Measurements from ENCODE around the gene SCAMP2. TPM values are rescaled to one million over a fixed set of nuclear protein-coding genes. Genes with fewer than 3 reads are reported as not detected.

Gene SCAMP2
- total RNA-seq, 1 experiment from 2014 or later = 94.4 TPM

DNA sequence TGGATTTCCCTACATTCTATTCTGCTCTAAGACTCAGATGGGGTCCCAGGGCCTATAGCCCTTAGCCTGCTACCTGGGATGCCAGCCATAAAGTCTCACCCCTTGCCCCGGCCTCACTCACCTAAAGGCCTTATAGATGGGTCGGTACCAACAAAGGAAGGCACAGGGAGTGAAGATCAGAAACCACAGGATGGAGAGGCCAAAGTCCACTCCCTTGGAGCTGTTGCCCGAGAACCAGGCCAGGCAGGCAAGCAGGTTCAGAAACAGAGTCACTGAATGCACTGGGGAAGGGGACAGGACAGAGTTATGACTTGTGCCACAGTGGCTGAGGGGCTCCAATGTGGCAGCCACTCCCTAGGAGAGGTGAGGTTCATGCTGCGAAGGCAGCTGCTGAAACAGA, 22.8 kb downstream of the SCAMP2 start:
- Histone ChIP-seq H3K36me3 (ENCODE audit: insufficient read depth, low read length, poor library complexity, severe bottlenecking) (peaks cover 44% of the 10 kb centered on the region), H3K4me1 (ENCODE audit: insufficient read depth, low read length, poor library complexity, severe bottlenecking) (no peaks in the 10 kb centered on the region), H3K27me3 (replicated peaks; ENCODE audit: insufficient read depth, low read depth, low read length, poor library complexity) (no peaks in the 10 kb centered on the region), H3K9me3 (ENCODE audit: low read depth, low read length, poor library complexity, severe bottlenecking) (no peaks in the 10 kb centered on the region), H3K27ac (ENCODE audit: low read depth, low read length, poor library complexity, severe bottlenecking) (no peak overlapping the region), H3K4me3 (ENCODE audit: low read depth, low read length, poor library complexity, severe bottlenecking) (no peak overlapping the region)
- intact Hi-C loops (cut with micrococcal nuclease; ENCODE audit: unreplicated experiment) = no loop called here
- no peak for DNase-seq (ENCODE audit: low spot score)
- no peak for TF ChIP-seq EZH2 (IDR thresholded peaks at IDR 0.05; ENCODE audit: borderline replicate concordance, low read depth, low read length, poor library complexity, severe bottlenecking)
- TF ChIP-seq, protein P1, sequence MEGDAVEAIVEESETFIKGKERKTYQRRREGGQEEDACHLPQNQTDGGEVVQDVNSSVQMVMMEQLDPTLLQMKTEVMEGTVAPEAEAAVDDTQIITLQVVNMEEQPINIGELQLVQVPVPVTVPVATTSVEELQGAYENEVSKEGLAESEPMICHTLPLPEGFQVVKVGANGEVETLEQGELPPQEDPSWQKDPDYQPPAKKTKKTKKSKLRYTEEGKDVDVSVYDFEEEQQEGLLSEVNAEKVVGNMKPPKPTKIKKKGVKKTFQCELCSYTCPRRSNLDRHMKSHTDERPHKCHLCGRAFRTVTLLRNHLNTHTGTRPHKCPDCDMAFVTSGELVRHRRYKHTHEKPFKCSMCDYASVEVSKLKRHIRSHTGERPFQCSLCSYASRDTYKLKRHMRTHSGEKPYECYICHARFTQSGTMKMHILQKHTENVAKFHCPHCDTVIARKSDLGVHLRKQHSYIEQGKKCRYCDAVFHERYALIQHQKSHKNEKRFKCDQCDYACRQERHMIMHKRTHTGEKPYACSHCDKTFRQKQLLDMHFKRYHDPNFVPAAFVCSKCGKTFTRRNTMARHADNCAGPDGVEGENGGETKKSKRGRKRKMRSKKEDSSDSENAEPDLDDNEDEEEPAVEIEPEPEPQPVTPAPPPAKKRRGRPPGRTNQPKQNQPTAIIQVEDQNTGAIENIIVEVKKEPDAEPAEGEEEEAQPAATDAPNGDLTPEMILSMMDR (conservative IDR thresholded peaks at IDR 0.05; ENCODE audit: low read depth, low read length) = no peak
- ChIA-PET CTCF (no interaction called here), POLR2A (ENCODE audit: low non-redundant PET) (no interaction called here)
- BruUV-seq (replicated peaks) = no TSS peak

DNA sequence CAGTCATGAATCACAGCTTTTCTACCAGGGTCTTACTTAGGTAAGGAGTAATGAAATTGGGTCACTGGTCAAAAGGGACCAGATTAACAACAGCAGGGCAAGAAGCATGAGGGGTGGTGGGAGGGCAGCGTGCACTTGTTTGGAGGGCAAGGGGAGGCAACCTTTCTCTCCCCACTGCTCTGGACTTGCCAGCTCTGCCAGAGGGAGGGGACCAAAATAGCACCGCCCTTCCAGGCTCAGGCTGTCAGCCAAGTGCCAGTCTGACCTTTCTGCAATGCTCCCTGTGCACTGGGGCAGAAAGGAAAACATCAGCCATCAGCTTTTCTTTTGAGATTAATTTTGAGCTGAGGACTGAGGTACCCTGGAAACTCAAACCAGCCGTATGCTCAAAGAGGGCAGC, 25.7 kb downstream of the SCAMP2 start:
- BruUV-seq (replicated peaks) = no TSS peak
- CTCF ChIA-PET = no interaction called here
- no peak for DNase-seq (ENCODE audit: low spot score)
- no peaks in the 10 kb centered on the region for H3K27me3 ChIP-seq (replicated peaks; ENCODE audit: insufficient read depth, low read depth, low read length, poor library complexity)
- H3K4me1 ChIP-seq (ENCODE audit: insufficient read depth, low read length, poor library complexity, severe bottlenecking) = peaks cover 8% of the 10 kb centered on the region
- H3K36me3 ChIP-seq (ENCODE audit: insufficient read depth, low read length, poor library complexity, severe bottlenecking) = peaks cover 30% of the 10 kb centered on the region
- H3K9me3 ChIP-seq (ENCODE audit: low read depth, low read length, poor library complexity, severe bottlenecking) = no peaks in the 10 kb centered on the region
- no peak overlapping the region for H3K4me3 ChIP-seq (ENCODE audit: low read depth, low read length, poor library complexity, severe bottlenecking)
- TF ChIP-seq EZH2 (IDR thresholded peaks at IDR 0.05; ENCODE audit: borderline replicate concordance, low read depth, low read length, poor library complexity, severe bottlenecking) = no peak
- TF ChIP-seq, protein P1 (conservative IDR thresholded peaks at IDR 0.05; ENCODE audit: low read depth, low read length) = no peak
- no peak overlapping the region for H3K27ac ChIP-seq (ENCODE audit: low read depth, low read length, poor library complexity, severe bottlenecking)
- POLR2A ChIA-PET (ENCODE audit: low non-redundant PET) = no interaction called here
- intact Hi-C loops (cut with micrococcal nuclease; ENCODE audit: unreplicated experiment) = no loop called here

DNA sequence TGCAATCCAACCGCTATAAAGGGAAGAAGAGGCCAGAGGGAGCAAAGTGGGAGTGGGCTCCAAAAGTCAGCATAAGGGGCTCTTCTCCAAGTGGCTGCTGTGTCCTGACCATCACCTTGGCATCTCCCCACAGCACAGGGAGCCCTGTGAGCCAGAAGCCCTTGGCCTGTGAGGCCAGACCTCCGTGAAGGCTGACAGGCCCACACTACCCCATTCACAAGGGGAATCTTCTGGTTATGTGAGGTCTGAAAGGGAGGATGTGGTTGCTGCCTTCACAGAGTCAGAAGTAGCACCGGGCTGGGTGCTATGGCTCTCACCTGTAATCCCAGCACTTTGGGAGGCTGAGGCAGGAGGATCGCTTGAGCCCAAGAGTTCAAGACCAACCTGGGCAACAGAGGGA, 27.6 kb downstream of the SCAMP2 start:
- intact Hi-C loops (cut with micrococcal nuclease; ENCODE audit: unreplicated experiment) = no loop called here
- Histone ChIP-seq H3K4me3 (ENCODE audit: low read depth, low read length, poor library complexity, severe bottlenecking) (no peak overlapping the region), H3K4me1 (ENCODE audit: insufficient read depth, low read length, poor library complexity, severe bottlenecking) (peaks cover 8% of the 10 kb centered on the region), H3K9me3 (ENCODE audit: low read depth, low read length, poor library complexity, severe bottlenecking) (no peaks in the 10 kb centered on the region), H3K27ac (ENCODE audit: low read depth, low read length, poor library complexity, severe bottlenecking) (no peak overlapping the region), H3K27me3 (replicated peaks; ENCODE audit: insufficient read depth, low read depth, low read length, poor library complexity) (no peaks in the 10 kb centered on the region), H3K36me3 (ENCODE audit: insufficient read depth, low read length, poor library complexity, severe bottlenecking) (peaks cover 13% of the 10 kb centered on the region)
- DNase-seq (ENCODE audit: low spot score) = no peak
- BruUV-seq (replicated peaks) = no TSS peak
- TF ChIP-seq EZH2 (IDR thresholded peaks at IDR 0.05; ENCODE audit: borderline replicate concordance, low read depth, low read length, poor library complexity, severe bottlenecking) = no peak
- TF ChIP-seq, protein P1 (conservative IDR thresholded peaks at IDR 0.05; ENCODE audit: low read depth, low read length) = no peak
- POLR2A ChIA-PET (ENCODE audit: low non-redundant PET) = no interaction called here
- CTCF ChIA-PET = no interaction called here
